Psoas muscle (tissue), 8 donors: ENCODE measurements around the gene PEF1. TPM values are rescaled to one million over a fixed set of nuclear protein-coding genes. Genes with fewer than 3 reads are reported as not detected.

Experiments used
- ATAC-seq, 4 donors: fragments of 200-7000 bp; cut with Tn5 transposase; one replicate each; pipeline ENCODE4 v1.9.1; 2020; ENCODE audit warnings: moderate library complexity in 3 of 4, mild to moderate bottlenecking in 2 of 4
- DNase-seq, 2 donors: peaks; one replicate each; pipeline ENCODE4 v3.0.0-alpha.2; 2020
- H3K27ac ChIP-seq: fragments of 200-600 bp; one replicate; pipeline ENCODE4 v1.8.0; 2022
- H3K27me3 ChIP-seq, 3 donors: fragments of 200-600 bp in 1 of 3; one replicate each; pipeline versions ENCODE4 v1.6.1 to v1.8.0; 2013 to 2022; ENCODE audit warnings: low read length in 2 of 3, mild to moderate bottlenecking in 2 of 3, moderate library complexity in 1 of 3; ENCODE audit not compliant: insufficient read depth in 3 of 3
- H3K36me3 ChIP-seq, 2 donors: fragments of 200-600 bp in 1 of 2; one replicate each; pipeline versions ENCODE4 v1.6.1 to v1.8.0; 2013 to 2022; ENCODE audit warnings: low read depth in 1 of 2, mild to moderate bottlenecking in 1 of 2, moderate library complexity in 1 of 2; ENCODE audit not compliant: insufficient read depth in 1 of 2
- H3K4me1 ChIP-seq: fragments of 200-600 bp; one replicate; pipeline ENCODE4 v1.8.0; 2022
- H3K4me3 ChIP-seq: fragments of 200-600 bp; one replicate; pipeline ENCODE4 v1.8.0; 2022; ENCODE audit warnings: mild to moderate bottlenecking
- H3K9me3 ChIP-seq: fragments of 200-600 bp; one replicate; pipeline ENCODE4 v1.8.0; 2022
- WGBS, 3 donors: extraction: QIAGEN DNeasy Blood & Tissue Kit; methylation state at CpG; one replicate each; pipeline versions ENCODE4 v1.1.6 to v1.1.7; 2013; 5-methylcytosine and 5-hydroxymethylcytosine counted together
- intact Hi-C, 2 donors: fragments of 100-400 bp; cut with DNase I; formaldehyde crosslinking; loops; one replicate each; pipeline versions ENCODE4 v1.11.0 to v1.14.2; 2022
- polyA plus RNA-seq, 3 donors: library from polyadenylated mRNA; stranded (reverse); fragments of 200-250 nt; gene quantifications; one replicate each; pipeline ENCODE4 v1.2.3, GENCODE V29; 2013
- total RNA-seq, 4 donors: library from RNA; stranded (reverse); fragmentation: NEBNext Ultra II Directional in 2 of 4; extraction: Animal tissue kit (Norgen Biotek cat#: 25700) in 2 of 4; gene quantifications; one replicate each; pipeline versions ENCODE4 v1.2.1 to v1.2.4, GENCODE V29; 2021 to 2023
- TF ChIP-seq, protein P1 (sequence below): fragments of 200-600 bp; IDR thresholded peaks from one replicate; pipeline ENCODE4 v1.8.0; 2022; ENCODE audit warnings: antibody characterized with exemption
- donor health status: healthy with polysubstance abuse.
- donor health status: DM: no; HTN: no; CAD: no; lungs with moderate emphysema.
- donor health status: Bipolar disorder and iron deficiency.
- donor health status: healthy.
- donor health status: DM: yes; HTN: yes; CAD: no.
- donor health status: DM: no; HTN: no; CAD: no.
- donor health status: DM: no; HTN: no; CAD: no.
- donor health status: DM: yes; HTN: yes; CAD: no.

Gene PEF1
- total and polyA plus RNA-seq, 7 donors = 22.1 to 57.4 (median 30.7) TPM

DNA sequence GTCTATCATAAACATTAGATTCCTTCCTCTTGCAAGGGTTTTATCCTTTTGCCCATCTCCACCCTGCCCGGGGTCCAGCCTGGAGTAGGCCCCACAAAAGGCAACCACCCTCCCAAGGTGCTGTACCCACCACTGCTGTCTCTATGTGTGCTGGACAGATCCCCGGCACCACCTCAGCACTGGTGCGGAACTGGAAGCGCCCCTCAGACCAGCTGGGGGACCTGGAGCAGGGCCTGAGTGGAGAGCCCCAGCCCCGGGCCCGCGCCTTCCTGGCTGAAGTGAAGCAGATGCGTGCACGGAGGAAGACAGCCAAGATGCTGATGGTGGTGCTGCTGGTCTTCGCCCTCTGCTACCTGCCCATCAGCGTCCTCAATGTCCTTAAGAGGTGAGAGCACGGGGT lies 21.3 kb downstream of the PEF1 start:
- intact Hi-C loops = no loop called here
- ATAC-seq (no peak), DNase-seq (no peak)
- TF ChIP-seq, protein P1, sequence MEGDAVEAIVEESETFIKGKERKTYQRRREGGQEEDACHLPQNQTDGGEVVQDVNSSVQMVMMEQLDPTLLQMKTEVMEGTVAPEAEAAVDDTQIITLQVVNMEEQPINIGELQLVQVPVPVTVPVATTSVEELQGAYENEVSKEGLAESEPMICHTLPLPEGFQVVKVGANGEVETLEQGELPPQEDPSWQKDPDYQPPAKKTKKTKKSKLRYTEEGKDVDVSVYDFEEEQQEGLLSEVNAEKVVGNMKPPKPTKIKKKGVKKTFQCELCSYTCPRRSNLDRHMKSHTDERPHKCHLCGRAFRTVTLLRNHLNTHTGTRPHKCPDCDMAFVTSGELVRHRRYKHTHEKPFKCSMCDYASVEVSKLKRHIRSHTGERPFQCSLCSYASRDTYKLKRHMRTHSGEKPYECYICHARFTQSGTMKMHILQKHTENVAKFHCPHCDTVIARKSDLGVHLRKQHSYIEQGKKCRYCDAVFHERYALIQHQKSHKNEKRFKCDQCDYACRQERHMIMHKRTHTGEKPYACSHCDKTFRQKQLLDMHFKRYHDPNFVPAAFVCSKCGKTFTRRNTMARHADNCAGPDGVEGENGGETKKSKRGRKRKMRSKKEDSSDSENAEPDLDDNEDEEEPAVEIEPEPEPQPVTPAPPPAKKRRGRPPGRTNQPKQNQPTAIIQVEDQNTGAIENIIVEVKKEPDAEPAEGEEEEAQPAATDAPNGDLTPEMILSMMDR = no peak
- no peak overlapping the region for H3K27ac ChIP-seq
- peaks cover 0 to 6% of the 10 kb centered on the region in 2 donors for H3K36me3 ChIP-seq
- WGBS, 3 donors = 93 to 96% (median 95%) methylated on average over 12 of the region's 12 CpGs
- H3K4me1 ChIP-seq = peaks cover 26% of the 10 kb centered on the region
- H3K4me3 ChIP-seq = no peak overlapping the region
- H3K9me3 ChIP-seq = no peaks in the 10 kb centered on the region
- peaks cover 0 to 3% (median under 1%) of the 10 kb centered on the region in 3 donors for H3K27me3 ChIP-seq

DNA sequence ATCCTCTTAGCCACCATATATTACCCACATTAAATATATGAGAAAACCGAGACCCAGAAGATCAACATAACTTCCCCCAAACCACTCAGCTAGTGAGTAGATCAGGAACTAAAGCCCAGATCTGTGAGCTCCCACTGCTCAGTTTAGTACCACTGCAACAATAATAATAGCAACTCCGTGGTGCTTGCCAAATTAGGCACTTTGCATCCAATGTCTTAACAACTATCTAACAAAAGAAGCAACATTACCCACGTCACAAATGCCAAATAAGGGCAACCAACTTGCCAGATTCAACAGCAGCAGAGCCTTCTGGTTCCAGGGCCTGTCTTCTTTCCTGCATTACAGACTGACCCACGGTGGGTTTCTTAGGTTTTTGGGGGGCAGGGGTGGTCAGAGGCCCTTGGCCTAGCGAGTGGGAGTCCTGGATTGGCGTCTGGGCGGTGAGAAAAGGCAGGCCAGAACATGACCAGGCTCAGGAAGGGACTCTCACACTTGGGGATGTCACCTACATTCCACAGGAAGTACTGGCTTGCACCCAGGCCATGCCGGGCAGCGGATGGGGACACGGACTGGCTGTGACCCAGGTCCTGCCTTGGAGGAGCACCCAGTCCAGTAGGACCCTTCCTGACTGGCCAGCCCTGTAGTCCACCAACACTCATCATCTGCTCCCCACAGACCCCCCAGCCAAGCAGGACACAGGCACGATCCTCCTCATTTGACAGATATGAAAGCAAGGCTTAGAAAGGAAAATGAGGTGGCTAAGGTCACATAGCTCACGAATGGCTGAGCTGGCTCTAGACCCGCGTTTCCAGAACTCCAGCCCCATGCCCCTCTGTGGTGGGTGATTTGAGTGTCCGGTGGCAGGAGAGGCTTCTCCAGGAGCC lies 22.6 kb downstream of the PEF1 start:
- no peak for DNase-seq
- no peak overlapping the region for H3K4me3 ChIP-seq
- no peaks in the 10 kb centered on the region for H3K9me3 ChIP-seq
- peak in 2 of 4 donors; percentile 22 for ATAC-seq
- H3K4me1 ChIP-seq = peaks cover 13% of the 10 kb centered on the region
- no peak overlapping the region for H3K27ac ChIP-seq
- peaks cover 0 to 16% (median 5%) of the 10 kb centered on the region in 3 donors for H3K27me3 ChIP-seq
- no peaks in the 10 kb centered on the region for H3K36me3 ChIP-seq
- 56 to 75% (median 66%) methylated on average over 15 of the region's 15 CpGs for WGBS, 3 donors
- intact Hi-C loops = no loop called here
- TF ChIP-seq, protein P1 = no peak

DNA sequence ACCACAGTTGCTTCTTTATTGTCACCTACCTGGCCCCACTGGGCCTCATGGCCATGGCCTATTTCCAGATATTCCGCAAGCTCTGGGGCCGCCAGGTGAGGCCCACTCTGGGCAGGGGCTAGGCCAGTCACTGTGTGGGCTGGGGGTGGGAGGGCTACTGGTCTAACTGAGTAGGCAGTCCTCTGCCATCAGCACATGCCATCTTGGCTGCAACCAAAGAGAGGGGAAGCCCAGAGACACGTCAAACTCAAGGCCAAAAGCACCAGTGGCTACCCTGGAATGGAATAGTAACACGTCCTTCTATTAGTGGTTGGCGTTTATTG lies 23.2 kb downstream of the PEF1 start:
- H3K9me3 ChIP-seq = no peaks in the 10 kb centered on the region
- H3K27ac ChIP-seq = no peak overlapping the region
- ATAC-seq (no peak), DNase-seq (no peak)
- 90 to 94% (median 92%) methylated on average over 5 of the region's 5 CpGs for WGBS, 3 donors
- TF ChIP-seq, protein P1 = no peak
- no peak overlapping the region for H3K4me3 ChIP-seq
- no peaks in the 10 kb centered on the region for H3K36me3 ChIP-seq
- H3K4me1 ChIP-seq = peaks cover 6% of the 10 kb centered on the region
- intact Hi-C loops = no loop called here
- H3K27me3 ChIP-seq = peaks cover 0 to 23% (median 5%) of the 10 kb centered on the region in 3 donors

DNA sequence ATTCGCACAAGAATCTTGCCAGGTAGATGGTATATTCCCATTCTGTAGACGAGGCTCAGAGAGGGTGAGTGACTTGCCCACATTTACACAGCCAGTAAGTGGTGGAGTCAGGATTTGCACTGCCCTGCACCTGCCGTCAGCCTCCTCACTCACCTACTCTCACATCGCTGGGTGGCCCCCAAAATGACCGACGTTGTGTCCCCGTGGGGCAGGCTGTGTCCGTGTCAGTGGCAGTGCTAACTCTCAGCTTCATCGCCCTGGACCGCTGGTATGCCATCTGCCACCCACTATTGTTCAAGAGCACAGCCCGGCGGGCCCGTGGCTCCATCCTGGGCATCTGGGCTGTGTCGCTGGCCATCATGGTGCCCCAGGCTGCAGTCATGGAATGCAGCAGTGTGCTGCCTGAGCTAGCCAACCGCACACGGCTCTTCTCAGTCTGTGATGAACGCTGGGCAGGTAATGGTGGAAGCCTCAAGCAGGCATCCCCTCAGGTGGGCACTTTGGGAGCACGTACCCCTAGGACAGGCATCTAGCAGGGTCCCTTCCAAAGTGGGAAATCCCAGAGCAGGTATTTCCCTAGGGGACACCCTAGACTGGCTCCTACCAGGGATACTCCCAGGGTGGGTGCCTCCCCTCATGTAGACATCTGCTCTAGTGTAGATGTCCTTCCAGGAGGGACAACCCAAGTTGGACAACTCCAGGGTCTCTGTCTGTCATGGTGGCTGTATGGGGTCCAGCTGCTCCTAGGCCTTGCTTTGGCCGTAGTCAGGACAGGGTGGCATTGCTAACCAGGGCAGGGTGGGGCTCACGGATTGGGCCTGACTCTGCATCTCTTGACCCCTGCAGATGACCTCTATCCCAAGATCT lies 23.8 kb downstream of the PEF1 start:
- H3K4me1 ChIP-seq = peaks cover under 1% of the 10 kb centered on the region
- no peaks in the 10 kb centered on the region for H3K36me3 ChIP-seq
- intact Hi-C loops = no loop called here
- H3K4me3 ChIP-seq = no peak overlapping the region
- H3K27me3 ChIP-seq = peaks cover 0 to 24% (median 7%) of the 10 kb centered on the region in 3 donors
- 89 to 92% (median 91%) methylated on average over 20 of the region's 20 CpGs for WGBS, 3 donors
- ATAC-seq = no peak
- DNase-seq = no peak
- no peak overlapping the region for H3K27ac ChIP-seq
- TF ChIP-seq, protein P1 = no peak
- H3K9me3 ChIP-seq = no peaks in the 10 kb centered on the region
